Prostate gland (tissue), 2 donors: ENCODE results near the gene NR1D1. TPM values are rescaled to one million over a fixed set of nuclear protein-coding genes. Genes with fewer than 3 reads are reported as not detected.

ENCODE experiments used
- DNase-seq: peaks from one replicate; pipeline ENCODE4 v3.0.0-alpha.2; 2019; ENCODE audit warnings: low spot score
- H3K27ac ChIP-seq, 2 donors: fragments of 200-600 bp; sonication (generic); 2 replicates each; pipeline ENCODE4 v1.5.1; 2017 to 2019
- H3K27me3 ChIP-seq: fragments of 200-600 bp; sonication (generic); replicated peaks from 2 replicates; pipeline ENCODE4 v1.5.1; 2019; ENCODE audit not compliant: insufficient read depth
- H3K36me3 ChIP-seq, 2 donors: fragments of 200-600 bp; sonication (generic); 1 replicate in 1 of 2; 2 replicates in 1 of 2; pipeline versions ENCODE4 v1.5.1 to v1.8.1; 2017 to 2019
- H3K4me1 ChIP-seq: fragments of 200-600 bp; sonication (generic); replicated peaks from 2 replicates; pipeline ENCODE4 v1.5.1; 2019
- H3K4me3 ChIP-seq, 2 donors: fragments of 200-600 bp; sonication (generic); 2 replicates each; pipeline ENCODE4 v1.5.1; 2017 to 2019
- H3K9me3 ChIP-seq: fragments of 200-600 bp; sonication (generic); 2 replicates; pipeline ENCODE4 v1.5.1; 2017
- POLR2A ChIP-seq: fragments of 450-650 bp; IDR thresholded peaks from one replicate; pipeline ENCODE4 v1.6.1; 2016; ENCODE audit warnings: antibody characterized with exemption, mild to moderate bottlenecking
- POLR2AphosphoS5 ChIP-seq: sonication (generic); formaldehyde crosslinking; IDR thresholded peaks from one replicate; pipeline ENCODE4 v1.6.1; 2017; ENCODE audit warnings: antibody characterized with exemption
- WGBS: methylation state at CpG from one replicate; pipeline ENCODE4 v1.1.5; 2018; 5-methylcytosine and 5-hydroxymethylcytosine counted together
- intact Hi-C: fragments of 100-400 bp; cut with DNase I; formaldehyde crosslinking; loops from one replicate; pipeline ENCODE4 v1.14.2; 2022
- total RNA-seq, 2 donors: library from RNA; depleted of rRNA; stranded (reverse); fragments of >200 nt; gene quantifications; one replicate each; pipeline ENCODE4 v1.1.0, GENCODE V29; 2016
- TF ChIP-seq, protein P1 (sequence below), 4 experiments: fragments of 200-600 bp in 2 of 4; fragments of 450-650 bp in 2 of 4; sonication (generic) in 2 of 4; IDR thresholded peaks; 1 replicate in 3 of 4; 2 replicates in 1 of 4; pipeline ENCODE4 v1.5.1; 2016 to 2019; ENCODE audit warnings: antibody characterized with exemption in 4 of 4, mild to moderate bottlenecking in 2 of 4, moderate library complexity in 2 of 4

Gene NR1D1
- total RNA-seq, 2 donors from 2014 or later: 10.7 to 35.2 TPM

DNA sequence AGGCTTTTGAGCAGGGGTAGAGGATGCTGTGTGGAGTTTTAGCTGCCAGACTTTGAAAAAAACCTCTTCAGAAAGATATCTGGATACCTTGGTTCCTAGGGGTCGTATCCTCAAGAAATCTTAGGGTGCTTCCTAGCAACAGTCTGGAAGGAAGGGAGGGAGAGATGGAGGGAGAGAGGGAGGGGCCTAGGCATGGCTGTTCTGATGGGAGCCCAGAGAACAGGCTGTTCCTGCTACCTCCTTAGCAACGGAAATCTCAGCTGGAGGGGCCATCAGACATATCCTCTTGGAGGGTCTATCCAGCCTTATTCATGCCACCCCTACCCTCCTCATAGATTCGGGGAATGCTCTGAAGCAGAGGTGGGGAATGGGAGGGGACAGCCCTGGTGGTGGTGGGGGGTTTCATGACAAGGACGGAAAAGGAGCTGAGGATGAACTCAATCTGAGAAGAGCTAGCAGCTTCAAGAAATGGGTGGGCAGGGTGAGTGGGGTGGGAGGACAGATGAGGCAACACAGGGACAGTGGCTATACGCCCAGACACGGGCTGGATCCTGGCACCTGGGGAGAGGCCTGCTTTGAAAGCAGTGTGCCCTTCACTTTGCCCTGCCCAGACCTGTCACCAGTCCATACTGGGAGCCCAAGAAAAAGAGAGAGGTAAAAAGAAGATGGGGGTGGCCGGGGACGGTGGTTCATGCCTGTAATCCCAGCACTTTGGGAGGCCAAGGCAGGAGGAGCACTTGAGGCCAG, 40.5 kb downstream of the NR1D1 start:
- Histone ChIP-seq H3K9me3 (no peaks in the 10 kb centered on the region), H3K27me3 (no peaks in the 10 kb centered on the region), H3K4me3 (no peak overlapping the region), H3K27ac (no peak overlapping the region), H3K36me3 (no peaks in the 10 kb centered on the region), H3K4me1 (no peaks in the 10 kb centered on the region)
- 58% methylated on average over 8 of the region's 8 CpGs for WGBS
- no peak for TF ChIP-seq POLR2A
- TF ChIP-seq, protein P1, sequence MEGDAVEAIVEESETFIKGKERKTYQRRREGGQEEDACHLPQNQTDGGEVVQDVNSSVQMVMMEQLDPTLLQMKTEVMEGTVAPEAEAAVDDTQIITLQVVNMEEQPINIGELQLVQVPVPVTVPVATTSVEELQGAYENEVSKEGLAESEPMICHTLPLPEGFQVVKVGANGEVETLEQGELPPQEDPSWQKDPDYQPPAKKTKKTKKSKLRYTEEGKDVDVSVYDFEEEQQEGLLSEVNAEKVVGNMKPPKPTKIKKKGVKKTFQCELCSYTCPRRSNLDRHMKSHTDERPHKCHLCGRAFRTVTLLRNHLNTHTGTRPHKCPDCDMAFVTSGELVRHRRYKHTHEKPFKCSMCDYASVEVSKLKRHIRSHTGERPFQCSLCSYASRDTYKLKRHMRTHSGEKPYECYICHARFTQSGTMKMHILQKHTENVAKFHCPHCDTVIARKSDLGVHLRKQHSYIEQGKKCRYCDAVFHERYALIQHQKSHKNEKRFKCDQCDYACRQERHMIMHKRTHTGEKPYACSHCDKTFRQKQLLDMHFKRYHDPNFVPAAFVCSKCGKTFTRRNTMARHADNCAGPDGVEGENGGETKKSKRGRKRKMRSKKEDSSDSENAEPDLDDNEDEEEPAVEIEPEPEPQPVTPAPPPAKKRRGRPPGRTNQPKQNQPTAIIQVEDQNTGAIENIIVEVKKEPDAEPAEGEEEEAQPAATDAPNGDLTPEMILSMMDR (IDR thresholded peaks at IDR 0.05): no peak
- no peak for TF ChIP-seq POLR2AphosphoS5
- no peak for DNase-seq
- intact Hi-C loops: loop anchor here (5.0 kb wide), 3 partner anchors 37 to 107 kb away; no protein-coding TSS in a partner anchor

DNA sequence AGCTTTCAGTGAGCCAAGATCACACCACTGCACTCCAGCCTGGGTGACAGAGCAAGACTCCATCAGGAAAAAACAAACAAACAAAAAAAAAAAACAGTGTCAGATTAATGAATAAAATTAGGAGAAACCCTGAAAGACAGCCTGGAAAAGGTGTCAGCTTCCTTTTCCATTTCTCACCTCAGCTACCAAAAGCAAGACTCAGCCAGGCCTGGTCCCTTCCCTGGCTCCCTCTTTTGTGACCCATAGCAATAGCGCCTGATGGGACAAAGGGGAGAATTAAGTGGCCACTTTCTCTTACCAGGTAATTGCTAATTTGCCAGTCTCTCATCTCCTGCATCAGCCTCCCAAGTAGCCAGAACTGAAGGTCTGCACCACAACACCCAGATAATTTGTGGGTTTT, 41.5 kb downstream of the NR1D1 start:
- Histone ChIP-seq H3K27me3 (no peaks in the 10 kb centered on the region), H3K36me3 (no peaks in the 10 kb centered on the region), H3K4me1 (no peaks in the 10 kb centered on the region), H3K9me3 (no peaks in the 10 kb centered on the region), H3K27ac (peak overlapping the region; percentile 43 to 74), H3K4me3 (no peak overlapping the region)
- no peak for DNase-seq
- no peak for TF ChIP-seq POLR2AphosphoS5
- TF ChIP-seq, protein P1 (IDR thresholded peaks at IDR 0.05): no peak
- no peak for TF ChIP-seq POLR2A
- 95% methylated on average over 1 of the region's 1 CpG for WGBS
- intact Hi-C loops: no loop called here

DNA sequence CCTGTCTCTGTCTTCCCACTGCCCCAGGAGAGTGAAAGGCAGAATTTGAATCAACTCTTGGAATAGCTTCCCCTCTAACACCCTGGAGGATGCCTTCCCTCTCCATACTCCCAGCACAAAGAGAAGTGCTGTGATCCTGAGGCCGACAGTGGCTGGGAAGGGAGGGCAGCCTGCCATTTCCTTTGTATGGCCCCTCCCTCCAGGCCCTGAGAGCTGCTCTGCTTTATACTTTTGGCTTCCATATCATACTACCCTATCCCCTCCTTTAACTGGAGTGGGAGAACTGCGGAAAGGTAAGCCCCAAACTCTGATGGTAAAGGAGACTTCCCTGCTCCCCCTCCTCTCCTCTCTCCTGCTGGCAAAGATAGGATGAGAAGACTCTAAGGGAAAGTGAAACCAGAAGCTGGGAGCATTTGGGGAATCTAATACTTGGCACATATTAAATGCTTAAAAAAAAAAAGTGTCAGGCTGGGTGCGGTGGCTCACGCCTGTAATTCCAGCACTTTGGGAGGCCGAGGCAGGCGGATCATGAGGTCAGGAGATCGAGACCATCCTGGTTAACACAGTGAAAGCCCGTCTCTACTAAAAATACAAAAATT, 42.1 kb downstream of the NR1D1 start:
- Histone ChIP-seq H3K27ac (peak overlapping the region; percentile 43 to 74), H3K9me3 (no peaks in the 10 kb centered on the region), H3K36me3 (no peaks in the 10 kb centered on the region), H3K4me3 (no peak overlapping the region), H3K4me1 (no peaks in the 10 kb centered on the region), H3K27me3 (no peaks in the 10 kb centered on the region)
- 50% methylated on average over 8 of the region's 8 CpGs for WGBS
- DNase-seq: no peak
- intact Hi-C loops: no loop called here
- no peak for TF ChIP-seq POLR2A
- TF ChIP-seq, protein P1 (IDR thresholded peaks at IDR 0.05): no peak
- TF ChIP-seq POLR2AphosphoS5: peak; percentile 26

DNA sequence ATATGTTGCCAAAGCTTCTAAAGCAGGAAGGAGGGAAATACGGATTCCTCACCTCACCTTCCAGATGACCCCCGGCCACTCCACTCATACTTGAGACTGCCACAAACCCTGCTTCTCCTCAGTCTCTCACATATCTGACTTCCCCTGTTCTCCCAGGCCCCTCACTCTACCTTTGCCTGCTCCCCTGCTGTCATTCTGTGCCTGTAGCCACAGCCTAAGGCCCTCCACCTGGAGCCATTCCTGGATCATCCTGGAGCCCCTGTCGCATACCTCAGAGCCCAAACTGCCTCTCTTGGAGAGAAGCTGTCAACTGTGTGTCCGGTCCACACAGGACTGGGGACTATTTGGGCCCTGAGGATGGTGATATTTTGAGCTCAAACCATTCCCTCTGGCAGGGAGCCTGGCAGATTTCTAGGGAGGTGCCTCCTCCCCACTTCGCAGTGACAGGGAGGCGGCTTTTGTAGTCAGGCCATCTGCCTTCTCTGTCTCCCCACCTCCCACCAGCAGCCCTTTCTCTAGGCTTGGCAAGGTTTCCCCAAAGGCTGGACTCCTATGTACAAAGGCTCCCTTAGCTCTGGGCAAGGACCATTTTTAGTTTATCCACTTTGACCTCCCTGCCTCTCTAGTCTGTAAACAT, 43.9 kb downstream of the NR1D1 start:
- H3K27ac ChIP-seq: no peak overlapping the region
- no peaks in the 10 kb centered on the region for H3K4me1 ChIP-seq
- TF ChIP-seq POLR2A (no peak), POLR2AphosphoS5 (no peak)
- TF ChIP-seq, protein P1 (IDR thresholded peaks at IDR 0.05): no peak
- DNase-seq: no peak
- no peaks in the 10 kb centered on the region for H3K9me3 ChIP-seq
- H3K4me3 ChIP-seq: no peak overlapping the region
- H3K27me3 ChIP-seq: no peaks in the 10 kb centered on the region
- intact Hi-C loops: no loop called here
- 72% methylated on average over 6 of the region's 6 CpGs for WGBS
- no peaks in the 10 kb centered on the region for H3K36me3 ChIP-seq

Other genes starting within 250 kb of the NR1D1 start
- gene IKZF3, start 236.3 kb downstream of the NR1D1 start, total RNA-seq: 1 to 10 TPM in 1 of 2 donors, under 1 TPM in 1; 0.55 to 1.7 TPM
- gene ZPBP2, start 232.4 kb downstream of the NR1D1 start, total RNA-seq: 10 to 100 TPM in 1 of 2 donors, not detected in 1; 14.8 TPM
- 10 to 100 TPM in 1 of 2 donors, 1 to 10 TPM in 1; 4.0 to 17.0 TPM for gene GSDMB, start 182.0 kb downstream of the NR1D1 start, total RNA-seq
- gene ORMDL3, start 173.0 kb downstream of the NR1D1 start, total RNA-seq: 10 to 100 TPM; 82.4 to 91.6 TPM
- not detected for gene LRRC3C, start 172.9 kb downstream of the NR1D1 start, total RNA-seq
- 1 to 10 TPM in 1 of 2 donors, not detected in 1; 1.2 TPM for gene GSDMA, start 137.6 kb downstream of the NR1D1 start, total RNA-seq
- gene PSMD3, start 119.8 kb downstream of the NR1D1 start, total RNA-seq: 100 to 1,000 TPM in 1 of 2 donors, 10 to 100 TPM in 1; 96.4 to 116 TPM
- gene CSF3, start 85.1 kb downstream of the NR1D1 start, total RNA-seq: 1 to 10 TPM in 1 of 2 donors, under 1 TPM in 1; 0.41 to 2.2 TPM
- gene MED24, start 46.2 kb downstream of the NR1D1 start, total RNA-seq: 100 to 1,000 TPM in 1 of 2 donors, 10 to 100 TPM in 1; 55.2 to 167 TPM
- gene THRA, start 37.6 kb downstream of the NR1D1 start, total RNA-seq: 10 to 100 TPM; 35.2 to 79.8 TPM
- 100 to 1,000 TPM in 1 of 2 donors, 10 to 100 TPM in 1; 77.0 to 112 TPM for gene MSL1, start 21.4 kb upstream of the NR1D1 start, total RNA-seq
- 10 to 100 TPM; 59.8 to 94.3 TPM for gene CASC3, start 39.9 kb upstream of the NR1D1 start, total RNA-seq
- 10 to 100 TPM; 14.2 to 25.1 TPM for gene RAPGEFL1, start 76.9 kb upstream of the NR1D1 start, total RNA-seq
- gene WIPF2, start 118.7 kb upstream of the NR1D1 start, total RNA-seq: 10 to 100 TPM; 12.6 to 27.0 TPM
- gene CDC6, start 187.3 kb upstream of the NR1D1 start, total RNA-seq: 10 to 100 TPM in 1 of 2 donors, 1 to 10 TPM in 1; 2.1 to 10.3 TPM
- gene RARA, start 208.6 kb upstream of the NR1D1 start, total RNA-seq: 10 to 100 TPM; 24.4 to 70.6 TPM